ENCODE results near the gene IFT25.

DNA sequence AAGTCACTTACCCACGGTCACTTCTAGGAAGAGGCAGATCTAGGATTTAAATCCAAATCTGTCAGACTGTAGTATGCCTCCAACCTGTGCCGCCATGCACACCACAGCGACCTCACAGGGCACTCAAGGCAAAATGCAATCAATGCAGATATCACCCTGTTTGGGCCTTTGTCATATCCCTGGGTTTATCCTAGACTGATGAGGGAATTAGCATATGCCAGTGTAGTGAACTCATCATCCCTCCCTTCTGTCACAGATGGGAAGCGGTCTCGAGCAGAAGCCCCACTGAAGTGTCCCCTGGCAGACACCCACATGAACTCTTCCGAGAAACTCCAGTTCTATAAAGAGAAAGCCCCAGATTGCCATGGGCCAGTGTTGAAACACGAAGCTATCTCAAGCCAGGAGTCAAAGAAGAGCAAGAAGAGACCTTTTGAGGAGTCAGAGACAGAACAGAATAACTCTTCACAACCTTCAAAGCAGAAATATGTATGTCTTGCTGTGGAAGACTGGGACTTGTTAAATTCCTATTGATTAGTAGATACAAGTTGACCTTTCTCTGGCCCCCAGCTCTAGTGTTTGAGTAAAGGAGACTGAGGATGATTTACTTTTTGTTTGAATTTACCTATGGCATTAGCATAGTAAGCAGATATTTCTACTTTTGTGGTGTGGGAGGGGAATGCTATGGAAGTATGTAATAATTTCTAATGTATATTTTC, 22.1 kb upstream of the IFT25 start:
- TF ChIP-seq, protein P1, sequence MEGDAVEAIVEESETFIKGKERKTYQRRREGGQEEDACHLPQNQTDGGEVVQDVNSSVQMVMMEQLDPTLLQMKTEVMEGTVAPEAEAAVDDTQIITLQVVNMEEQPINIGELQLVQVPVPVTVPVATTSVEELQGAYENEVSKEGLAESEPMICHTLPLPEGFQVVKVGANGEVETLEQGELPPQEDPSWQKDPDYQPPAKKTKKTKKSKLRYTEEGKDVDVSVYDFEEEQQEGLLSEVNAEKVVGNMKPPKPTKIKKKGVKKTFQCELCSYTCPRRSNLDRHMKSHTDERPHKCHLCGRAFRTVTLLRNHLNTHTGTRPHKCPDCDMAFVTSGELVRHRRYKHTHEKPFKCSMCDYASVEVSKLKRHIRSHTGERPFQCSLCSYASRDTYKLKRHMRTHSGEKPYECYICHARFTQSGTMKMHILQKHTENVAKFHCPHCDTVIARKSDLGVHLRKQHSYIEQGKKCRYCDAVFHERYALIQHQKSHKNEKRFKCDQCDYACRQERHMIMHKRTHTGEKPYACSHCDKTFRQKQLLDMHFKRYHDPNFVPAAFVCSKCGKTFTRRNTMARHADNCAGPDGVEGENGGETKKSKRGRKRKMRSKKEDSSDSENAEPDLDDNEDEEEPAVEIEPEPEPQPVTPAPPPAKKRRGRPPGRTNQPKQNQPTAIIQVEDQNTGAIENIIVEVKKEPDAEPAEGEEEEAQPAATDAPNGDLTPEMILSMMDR (IDR thresholded peaks at IDR 0.05; ENCODE audit: poor library complexity) = no peak
- TF ChIP-seq EZH2phosphoT487 (IDR thresholded peaks at IDR 0.05; ENCODE audit: low read depth, severe bottlenecking, unreplicated experiment) = no peak
